NCI-H128 (cell line): ENCODE measurements around the gene RTCA.
"Not testable (repeated sequence)": the region's sequence is repeated elsewhere in the genome, so short reads cannot be mapped to it uniquely, and the experiment has no call there.

Experiments
- DNase-seq: peaks from one replicate; lab custom pipeline; 2025; ENCODE audit not compliant: unreplicated experiment; lab: John Stamatoyannopoulos, UW

The RTCA gene

GRCh38 chr1:100256273-100256672 is 9.7 kb upstream of the RTCA start:
- DNase-seq: not testable (repeated sequence)

DNA sequence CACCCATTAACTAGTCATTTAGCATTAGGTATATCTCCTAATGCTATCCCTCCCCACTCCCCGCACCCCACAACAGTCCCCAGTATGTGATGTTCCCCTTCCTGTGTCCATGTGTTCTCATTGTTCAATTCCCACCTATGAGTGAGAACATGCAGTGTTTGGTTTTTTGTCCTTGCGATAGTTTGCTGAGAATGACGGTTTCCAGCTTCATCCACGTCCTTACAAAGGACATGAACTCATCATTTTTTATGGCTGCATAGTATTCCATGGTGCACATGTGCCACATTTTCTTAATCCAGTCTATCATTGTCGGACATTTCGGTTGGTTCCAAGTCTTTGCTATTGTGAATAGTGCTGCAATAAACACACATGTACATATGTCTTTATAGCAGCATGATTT is 7.6 kb upstream of the RTCA start:
- not testable (repeated sequence) for DNase-seq

GRCh38 chr1:100261686-100262085 is 4.3 kb upstream of the RTCA start:
- no peak for DNase-seq

- not testable (repeated sequence) for DNase-seq
Observed at GRCh38 chr1:100264081-100264480, 1.9 kb upstream of the RTCA start.

DNA sequence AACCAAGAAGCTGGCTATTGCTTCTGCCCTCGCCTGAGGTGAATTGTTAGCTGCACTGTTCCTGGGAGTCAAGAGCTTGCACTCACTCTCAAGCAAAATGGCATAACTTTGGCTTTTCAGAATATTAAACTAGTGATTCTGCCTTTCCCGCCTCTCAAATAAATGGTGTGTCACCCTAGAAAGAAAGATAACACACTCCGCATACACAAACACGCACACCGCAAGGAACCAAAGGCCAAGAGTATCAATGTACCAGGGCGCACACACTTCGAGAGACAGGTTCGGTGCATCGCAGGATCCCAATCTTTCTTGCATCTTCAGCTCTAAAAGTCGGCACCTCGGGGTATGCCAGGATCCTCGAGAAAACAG is 470 bp upstream of the RTCA start:
- DNase-seq: no peak

- DNase-seq: no peak
Observed at GRCh38 chr1:100266741-100267140, 725 bp downstream of the RTCA start.

- DNase-seq: no peak
Observed at GRCh38 chr1:100267284-100267683, 1.3 kb downstream of the RTCA start.

DNA sequence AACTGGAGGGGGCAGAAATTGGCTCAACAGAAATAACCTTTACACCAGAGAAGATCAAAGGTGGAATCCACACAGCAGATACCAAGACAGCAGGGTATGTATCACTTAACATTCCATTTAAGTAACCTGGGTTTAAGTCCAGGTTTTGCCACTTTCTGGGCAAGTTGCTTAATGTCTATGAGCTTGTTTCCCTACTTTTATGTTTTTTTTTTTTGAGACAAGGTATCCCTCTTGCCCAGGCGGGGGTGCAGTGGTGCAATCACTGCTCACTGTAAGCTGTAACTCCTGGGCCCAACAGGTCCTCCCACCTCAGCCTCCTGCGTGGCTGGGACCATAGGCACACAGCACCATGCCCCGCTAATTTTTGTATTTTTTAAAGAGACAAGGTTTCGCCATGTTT is 2.2 kb downstream of the RTCA start:
- DNase-seq: no peak

GRCh38 chr1:100277866-100278265 is 11.8 kb downstream of the RTCA start:
- DNase-seq: no peak

DNA sequence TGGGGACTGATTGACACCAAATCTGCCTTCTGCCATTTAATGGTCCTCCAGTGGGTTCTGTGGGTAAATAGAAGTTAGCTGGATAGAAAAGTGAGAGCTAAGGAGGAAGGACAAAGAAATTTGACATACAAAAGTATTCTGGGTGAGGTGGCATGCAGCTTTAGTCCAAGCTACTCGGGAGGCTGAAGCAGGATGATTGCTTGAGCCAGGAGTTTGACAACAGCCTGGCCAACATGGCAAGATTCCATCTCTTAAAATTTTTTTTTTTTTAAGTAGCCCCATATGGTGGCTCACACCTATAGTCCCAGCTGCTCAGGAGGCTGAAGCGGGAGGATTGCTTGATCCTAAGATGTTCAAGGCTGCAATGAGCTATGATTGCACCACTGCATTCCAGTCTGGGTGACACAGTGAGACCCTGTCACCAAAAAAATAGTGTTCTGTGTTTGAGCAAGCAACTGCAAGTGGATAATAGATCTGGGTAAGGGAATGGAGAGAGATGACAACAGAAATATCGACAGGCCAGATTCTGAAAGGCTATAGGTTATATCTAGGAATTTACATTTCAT is 13.4 kb downstream of the RTCA start:
- DNase-seq: no peak

DNA sequence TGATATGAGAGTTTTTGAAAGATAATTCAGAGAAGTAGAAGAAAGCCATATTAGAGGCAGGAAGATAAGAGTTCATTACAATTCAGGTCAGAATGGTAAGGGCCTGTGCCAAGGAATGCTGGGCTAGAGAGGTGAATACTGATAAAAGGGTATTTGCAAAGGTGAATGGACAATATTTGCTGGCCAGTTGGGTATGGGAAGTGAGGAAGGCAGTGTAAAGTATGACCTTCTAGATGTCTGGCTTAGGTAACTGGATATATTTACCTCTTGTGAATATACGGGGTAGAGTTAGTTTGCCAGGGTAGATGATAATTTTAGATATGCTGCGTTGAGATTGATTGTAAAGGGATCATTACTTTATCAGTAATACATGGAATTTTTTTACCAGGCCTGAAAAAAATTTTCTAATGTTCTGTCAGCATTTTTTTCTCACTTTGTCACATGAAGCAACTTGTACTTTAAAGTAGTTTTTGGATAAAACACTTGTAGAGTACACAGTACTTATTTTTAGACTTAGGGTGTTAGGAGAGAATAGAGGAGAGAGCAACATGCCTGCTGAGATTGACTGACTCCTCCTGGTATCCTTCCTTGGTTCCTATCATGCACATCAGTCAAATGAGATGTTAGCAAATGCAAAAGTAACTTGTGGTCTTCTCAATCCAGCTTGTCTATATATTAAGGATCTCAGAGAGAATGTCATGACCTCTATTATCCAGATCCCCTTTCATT is 14.1 kb downstream of the RTCA start:
- DNase-seq: no peak

DNA sequence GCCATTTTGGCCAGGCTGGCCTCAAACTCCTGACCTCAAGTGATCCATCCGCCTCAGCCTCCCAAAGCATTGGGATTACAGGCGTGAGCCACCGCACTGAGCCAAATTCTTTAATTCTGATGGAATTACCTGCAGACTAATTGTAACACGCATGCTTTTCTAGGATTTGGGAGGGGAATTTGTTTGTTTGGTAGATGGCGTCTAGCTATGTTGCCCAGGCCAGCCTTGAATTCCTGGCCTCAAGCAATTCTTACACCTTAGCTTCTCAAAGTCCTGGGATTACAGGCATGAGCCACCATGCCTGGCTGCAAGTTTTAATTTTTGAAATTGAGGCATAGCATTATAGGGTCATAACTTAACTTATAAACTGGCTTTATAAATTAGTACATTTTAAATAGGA is 18.6 kb downstream of the RTCA start:
- DNase-seq: no peak

GRCh38 chr1:100287162-100287561 is 21.1 kb downstream of the RTCA start:
- DNase-seq: no peak

DNA sequence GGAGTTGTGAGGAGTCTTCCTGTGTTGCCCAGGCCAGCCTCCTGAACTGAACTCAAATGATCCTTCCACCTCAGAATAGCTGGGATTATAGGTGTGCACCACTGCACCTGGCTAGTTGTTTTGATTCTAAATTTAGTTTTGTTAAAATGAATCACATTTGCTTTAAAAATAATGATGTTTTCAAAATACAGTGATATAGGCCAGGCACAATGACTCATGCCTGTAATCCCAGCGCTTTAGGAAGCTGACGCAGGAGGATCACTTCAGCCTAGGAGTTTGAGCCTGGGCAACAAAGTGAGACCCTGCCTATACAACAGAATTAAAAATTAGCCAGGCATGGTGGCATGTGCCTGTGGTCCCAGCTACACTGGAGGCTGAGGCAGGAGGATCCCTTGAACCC is 24.3 kb downstream of the RTCA start:
- DNase-seq: no peak

DNA sequence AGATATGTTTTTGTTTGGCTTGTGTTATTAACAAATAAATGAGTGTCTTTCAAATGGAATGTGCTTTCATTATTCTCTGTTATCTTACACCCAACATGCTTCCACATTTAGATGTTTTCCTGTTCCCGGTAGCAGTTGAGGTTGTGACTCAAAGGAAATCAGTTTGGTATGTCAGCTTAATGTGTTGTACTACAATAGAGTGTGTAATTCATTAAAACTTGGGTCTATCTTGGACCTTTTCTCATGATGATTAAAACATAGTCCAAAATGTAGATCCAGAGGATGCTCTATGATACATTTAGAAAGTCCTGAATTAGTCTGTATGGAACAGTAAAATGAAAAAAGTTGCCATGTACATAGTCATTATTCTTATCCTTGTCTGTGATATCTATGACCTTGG is 26.7 kb downstream of the RTCA start:
- DNase-seq: no peak

DNA sequence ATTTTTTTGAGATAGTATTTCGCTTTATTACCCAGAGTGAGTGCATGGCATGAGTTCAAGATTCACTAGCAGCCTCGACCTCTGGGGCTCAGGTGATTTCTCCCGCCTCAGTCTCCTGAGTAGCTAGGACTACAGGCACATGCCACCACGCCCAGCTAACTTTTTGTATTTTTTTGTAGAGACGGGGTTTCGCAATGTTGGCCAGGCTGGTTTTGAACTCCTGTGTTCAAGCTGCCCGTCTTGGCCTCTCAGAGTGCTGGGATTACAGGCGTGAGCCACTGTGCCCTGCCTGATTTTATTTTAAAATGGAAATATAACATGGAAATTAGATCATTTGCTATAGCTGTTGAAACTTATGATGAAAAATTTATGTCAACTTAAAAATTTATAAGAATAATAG is 30.1 kb downstream of the RTCA start:
- DNase-seq: no peak

DNA sequence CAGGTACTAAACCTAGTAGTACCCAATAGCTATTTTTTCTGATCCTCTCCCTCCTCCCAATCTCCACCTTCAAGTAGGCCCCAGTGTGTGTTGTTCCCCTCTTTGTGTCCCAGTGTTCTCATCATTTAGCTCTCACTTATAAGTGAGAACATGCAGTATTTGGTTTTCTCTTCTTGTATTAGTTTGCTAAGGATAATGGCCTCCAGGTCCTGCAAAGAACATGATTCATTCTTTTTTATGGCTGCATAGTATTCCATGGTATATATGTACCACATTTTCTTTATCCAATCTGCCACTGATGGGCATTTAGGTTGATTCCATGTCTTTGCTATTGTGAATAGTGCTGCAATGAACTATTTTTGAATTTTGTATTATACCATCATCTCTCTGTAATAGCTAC is 31.0 kb downstream of the RTCA start:
- DNase-seq: not testable (repeated sequence)

DNA sequence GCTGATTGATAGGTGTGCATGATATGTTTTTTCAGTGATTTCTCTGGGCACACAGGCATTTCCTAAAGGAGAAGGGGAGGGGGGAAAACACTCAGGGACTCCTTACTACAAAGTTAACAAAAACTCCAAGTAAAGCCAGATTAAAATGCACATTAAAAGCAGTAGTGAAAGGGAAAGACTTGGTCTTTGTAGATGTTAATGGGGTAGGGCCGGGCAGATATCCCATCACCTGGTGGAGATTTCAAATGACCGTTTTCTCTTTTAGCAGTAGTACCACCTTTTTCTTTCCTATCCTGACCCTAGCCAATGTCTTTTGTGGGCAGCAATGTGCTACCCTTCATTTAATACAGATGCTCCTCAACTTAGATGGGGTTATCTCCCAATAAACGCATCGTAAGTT is 32.5 kb downstream of the RTCA start:
- DNase-seq: no peak

DNA sequence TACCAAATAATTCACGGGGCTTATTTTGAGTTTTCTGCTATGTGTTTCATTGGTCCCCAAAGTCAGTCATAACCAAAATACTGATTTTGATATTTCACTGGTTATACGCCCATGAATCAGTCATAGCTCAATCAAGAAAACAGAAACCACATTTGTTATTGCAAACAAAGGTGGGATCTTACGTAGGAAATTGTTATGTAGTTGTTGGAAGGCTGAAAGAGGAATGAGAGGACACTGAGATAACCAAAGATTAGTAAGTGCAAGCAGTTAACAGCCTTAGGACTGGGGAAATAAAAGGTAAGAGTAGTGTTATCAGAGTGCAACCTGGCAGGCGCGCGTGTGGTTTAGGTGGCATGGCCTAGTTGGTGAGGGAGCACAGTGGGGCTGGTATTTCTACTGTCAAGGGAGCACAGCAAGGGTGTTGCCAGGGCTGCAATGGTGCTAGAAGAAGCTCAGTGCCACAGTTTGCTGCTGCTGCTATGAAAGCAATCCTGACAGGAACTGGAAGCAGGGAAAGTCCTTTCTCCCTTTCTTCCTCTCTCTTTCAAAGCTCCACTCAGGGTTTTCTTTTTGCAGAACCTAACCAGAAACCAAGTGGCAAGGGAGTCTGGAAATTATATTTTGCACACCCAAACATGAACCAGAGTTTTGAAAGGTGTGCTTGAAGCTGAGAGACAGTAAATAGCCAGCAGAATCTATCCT is 33.7 kb downstream of the RTCA start:
- no peak for DNase-seq

- DNase-seq: no peak
Observed at GRCh38 chr1:100300691-100301090, 34.7 kb downstream of the RTCA start.

DNA sequence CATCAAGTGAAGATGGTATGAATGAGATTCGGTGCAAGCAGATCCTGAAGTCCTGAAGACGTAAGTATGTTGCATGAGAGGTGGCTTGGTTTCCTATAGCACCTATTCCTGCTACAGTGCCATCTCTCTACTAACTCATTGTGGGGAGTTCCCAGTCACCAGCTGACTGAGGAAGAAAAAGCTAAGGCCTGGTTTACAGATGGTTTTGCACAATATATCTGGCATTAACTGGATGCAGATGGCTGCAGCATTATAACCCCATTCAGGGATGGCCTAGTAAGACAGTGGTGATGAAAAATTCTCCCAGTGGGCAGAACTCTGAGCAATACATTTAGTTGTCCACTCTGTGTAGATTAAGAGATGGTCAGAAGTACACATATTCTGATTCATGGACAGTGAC is 36.7 kb downstream of the RTCA start:
- DNase-seq: no peak

DNA sequence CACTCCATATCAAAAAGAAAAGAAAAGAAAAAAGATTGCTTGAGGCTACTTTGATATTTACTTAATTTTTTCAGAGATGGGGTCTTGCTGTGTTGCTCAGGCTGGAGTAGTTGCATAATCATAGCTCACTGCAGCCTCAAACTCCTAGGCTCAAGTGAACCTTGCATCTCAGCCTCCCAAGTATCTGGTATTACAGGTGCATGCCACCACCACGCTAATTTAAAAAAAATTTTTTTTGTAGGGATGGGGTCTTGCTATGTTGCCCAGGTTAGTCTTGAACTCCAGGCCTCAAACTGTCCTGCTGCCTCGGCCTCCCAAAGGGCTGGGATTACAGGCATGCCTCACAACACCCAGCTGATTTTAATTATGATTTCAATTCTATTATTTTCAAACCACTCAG is 38.2 kb downstream of the RTCA start:
- no peak for DNase-seq

GRCh38 chr1:100304921-100305320 is 38.9 kb downstream of the RTCA start:
- DNase-seq: no peak
